ENCODE results near the gene KIAA0408.

Gene KIAA0408

DNA sequence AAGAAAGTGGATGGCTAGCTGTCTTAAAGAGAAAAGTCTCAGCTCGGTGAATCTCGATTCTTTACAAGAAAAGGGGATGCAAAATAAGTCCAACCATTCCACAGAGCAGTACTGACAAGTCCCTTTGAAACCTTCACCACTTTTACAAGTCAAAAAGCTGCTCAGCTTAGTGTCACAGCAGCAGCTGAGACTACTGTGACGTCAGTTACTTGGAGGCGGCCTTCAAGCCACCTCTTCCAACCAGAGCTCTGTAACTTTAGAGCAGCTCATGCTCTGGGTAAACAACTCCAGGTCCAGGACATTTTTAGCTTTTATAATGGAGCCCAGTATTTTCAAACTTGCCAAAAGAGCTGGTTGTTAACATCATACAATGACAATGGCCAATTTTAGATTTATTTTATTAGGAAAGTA, at the start of gene KIAA0408:
Gene KIAA0408, minus strand, starts transcription at position 159 of the 411 bp plus-strand sequence. CDS start 5,408 bp downstream, outside the sequence.
- DNase-seq: no peak

GRCh38 chr6:127506894-127507293, 47.7 kb upstream of the KIAA0408 start:
- no peak for DNase-seq

DNA sequence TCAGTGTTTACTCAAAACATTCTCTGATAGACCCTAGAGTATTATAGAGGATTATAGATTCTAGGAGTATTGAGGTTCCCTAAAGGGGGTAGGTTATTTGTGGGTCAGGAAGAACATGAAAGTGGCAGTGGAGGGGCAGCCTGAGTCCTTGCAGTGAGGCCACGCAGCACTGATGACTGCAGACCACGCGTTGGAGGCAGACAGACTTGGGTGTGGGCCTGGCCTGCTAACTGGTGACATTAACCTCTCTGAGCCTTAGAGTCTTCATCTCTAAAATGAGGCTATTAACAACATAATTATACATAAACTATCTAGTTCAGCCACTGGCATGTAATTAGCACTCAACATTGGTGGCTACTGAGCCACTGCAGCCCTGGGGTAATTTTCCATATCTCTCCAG, 43.8 kb upstream of the KIAA0408 start:
- DNase-seq: no peak

DNA sequence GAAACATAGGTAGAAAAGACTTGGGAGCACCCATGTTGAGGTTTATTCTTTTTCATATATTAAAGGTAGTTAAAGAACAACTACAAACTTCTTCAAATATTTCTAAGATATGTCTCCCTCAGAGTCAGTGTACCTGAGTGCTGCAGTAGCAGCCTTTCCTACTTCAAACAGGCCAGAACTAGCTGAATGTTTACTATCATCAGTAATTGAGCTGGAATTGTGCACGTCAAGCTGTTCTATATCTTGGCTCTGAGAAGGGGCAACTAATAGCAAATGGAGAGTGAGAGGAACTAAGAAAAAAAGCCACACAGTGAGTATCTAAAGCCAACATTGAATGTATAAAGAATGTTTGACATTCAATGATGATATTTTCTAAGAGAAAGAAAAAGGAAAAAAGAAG, 38.2 kb upstream of the KIAA0408 start:
- no peak for DNase-seq

- no peak for DNase-seq
These were observed 37.3 kb upstream of the KIAA0408 start for GRCh38 chr6:127496471-127496870.

GRCh38 chr6:127494240-127494767, 35.1 kb upstream of the KIAA0408 start:
- DNase-seq: no peak

GRCh38 chr6:127489248-127489647, 30.1 kb upstream of the KIAA0408 start:
- DNase-seq: no peak

DNA sequence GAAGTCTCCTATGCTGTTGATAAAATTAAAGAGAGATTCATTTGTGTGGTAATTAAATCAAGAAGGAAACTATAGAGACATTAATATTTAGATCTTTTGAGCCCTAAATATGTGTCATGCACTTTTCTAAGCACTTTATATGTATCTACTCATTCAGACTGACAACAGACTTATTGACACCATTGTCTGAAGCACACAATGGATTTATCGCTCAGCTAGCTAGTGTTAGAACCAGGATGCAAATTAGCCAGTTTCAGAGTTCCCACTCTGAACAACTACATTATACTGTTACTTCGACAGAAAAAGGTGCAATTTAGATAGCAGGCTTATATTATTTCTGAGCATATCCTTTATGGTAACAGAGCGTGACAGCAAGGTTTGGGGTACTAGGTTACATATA, 27.7 kb upstream of the KIAA0408 start:
- no peak for DNase-seq

DNA sequence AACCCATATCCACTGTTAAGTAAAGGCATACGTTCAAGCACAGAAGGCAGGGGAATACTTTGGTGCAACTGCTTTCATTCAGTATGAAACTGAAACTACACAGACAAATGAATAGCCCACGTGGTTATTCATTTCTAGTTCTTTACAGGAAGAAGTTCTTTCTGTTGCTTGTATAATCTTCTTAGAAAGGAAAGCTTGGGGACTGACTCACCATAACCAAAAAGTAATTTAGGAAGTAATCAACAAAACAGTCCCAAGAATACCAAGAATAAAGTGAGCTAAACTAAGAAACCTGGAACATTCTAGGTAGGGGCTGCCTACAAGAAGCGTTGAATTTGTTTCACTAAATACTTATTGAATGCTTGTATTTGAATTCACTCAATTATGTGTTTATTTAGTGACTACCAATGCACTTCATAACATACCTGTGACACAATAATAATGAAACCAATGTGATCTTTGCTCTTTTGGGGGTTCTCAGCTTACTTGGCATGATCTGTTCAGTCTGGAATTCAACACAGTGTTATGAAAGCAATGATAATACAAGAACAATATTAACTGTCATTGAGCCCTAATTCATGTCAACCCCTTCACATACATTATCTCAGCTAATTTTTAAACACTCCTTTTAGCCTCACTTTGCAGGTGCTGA, 25.1 kb upstream of the KIAA0408 start:
- DNase-seq: no peak

GRCh38 chr6:127483399-127484055, 24.3 kb upstream of the KIAA0408 start:
- DNase-seq: no peak

DNA sequence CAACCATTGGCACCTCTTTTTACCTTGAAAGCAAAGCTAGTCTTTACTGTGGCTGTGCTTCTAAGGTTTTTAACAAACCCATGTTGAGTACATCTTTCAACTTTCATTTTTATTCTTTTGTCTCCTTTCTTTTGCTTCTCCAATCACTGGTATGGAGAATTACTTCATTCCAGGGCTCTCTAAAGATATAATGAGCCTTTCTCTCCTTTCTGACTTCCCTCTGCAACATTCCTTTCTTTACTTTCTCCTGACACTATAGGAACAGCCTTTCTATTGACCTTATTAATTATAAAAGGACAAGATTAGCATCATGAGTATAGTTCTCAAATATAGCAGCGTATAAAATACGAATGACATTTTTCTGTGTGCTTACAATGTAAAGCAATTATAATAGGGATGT, 23.1 kb upstream of the KIAA0408 start:
- no peak for DNase-seq

- no peak for DNase-seq
These were observed 22.4 kb upstream of the KIAA0408 start for GRCh38 chr6:127481628-127482027.

- DNase-seq: no peak
These were observed 21.9 kb upstream of the KIAA0408 start for GRCh38 chr6:127481111-127481510.

DNA sequence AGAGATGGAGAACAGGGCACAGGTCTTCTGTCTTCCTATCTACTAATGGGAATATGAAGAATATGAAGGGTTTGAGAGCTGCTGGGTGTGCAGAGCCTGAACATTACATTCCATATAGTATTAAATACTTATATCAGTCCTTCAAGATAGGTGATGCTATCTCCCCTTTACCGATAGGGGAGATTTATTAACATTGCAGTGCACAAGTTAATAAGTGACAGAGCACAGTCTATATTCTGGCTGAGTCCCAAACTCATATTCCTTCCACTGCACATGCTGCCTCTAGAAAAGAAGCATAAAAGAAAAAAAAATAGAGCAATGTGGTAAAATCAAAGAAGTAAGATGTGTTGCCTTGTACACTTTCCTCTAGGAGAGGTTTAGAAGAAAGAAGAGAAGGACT, 18.5 kb upstream of the KIAA0408 start:
- DNase-seq: no peak

DNA sequence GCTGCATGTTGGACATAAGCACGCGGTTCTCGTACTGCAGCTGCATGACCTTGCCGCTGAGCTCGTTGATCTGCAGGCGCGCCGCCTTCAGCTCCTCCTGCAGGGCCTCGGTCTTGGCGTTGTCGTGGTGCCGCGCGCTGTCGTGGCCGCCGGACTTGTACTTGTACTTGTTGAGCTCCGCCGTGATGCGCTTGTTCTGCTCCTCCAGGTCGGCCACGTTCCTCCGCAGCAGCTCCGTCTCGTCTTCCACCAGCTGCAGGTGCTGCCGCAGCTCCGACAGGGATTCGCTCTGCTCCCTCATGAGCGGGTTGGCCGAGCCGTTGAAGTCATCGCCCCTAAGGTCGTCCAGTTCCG, 16.6 kb upstream of the KIAA0408 start:
- DNase-seq: no peak

GRCh38 chr6:127475135-127475822, 16.1 kb upstream of the KIAA0408 start:
- DNase-seq: no peak

- DNase-seq: no peak
These were observed 12.4 kb upstream of the KIAA0408 start for GRCh38 chr6:127471379-127472255.

DNA sequence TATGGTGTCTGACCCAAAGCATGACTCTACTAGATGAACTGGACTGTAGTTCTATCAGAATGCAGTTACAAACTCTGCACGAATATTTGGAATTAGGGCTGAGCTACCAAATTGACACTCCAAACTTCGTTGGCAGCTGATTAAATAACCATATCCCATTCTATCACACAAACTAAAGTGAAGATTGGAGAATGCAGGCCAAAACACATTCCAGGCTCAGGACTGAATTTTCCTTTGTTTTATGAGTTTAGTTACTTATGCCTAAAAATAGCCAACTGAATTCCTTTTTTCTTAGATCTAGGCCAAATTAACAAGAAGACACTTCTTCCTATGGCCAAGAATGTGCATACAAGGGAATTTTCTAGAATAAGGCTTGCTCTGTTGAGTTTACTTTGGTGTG, 9.7 kb upstream of the KIAA0408 start:
- DNase-seq: no peak

GRCh38 chr6:127466416-127466815, 7.2 kb upstream of the KIAA0408 start:
- no peak for DNase-seq

GRCh38 chr6:127464881-127465459, 5.8 kb upstream of the KIAA0408 start:
- no peak for DNase-seq

GRCh38 chr6:127464161-127464880, 5.1 kb upstream of the KIAA0408 start:
- no peak for DNase-seq

- DNase-seq: no peak
These were observed 3.9 kb upstream of the KIAA0408 start for GRCh38 chr6:127463056-127463455.
